ENCODE results near the gene TMEM164.
A peak's percentile ranks its signal among the peaks of the same experiment; 100 is the strongest.

Gene TMEM164

GRCh38 chrX:110156167-110156754, 153.3 kb downstream of the TMEM164 start:
- H3K9me3 ChIP-seq (ENCODE audit: severe bottlenecking) = no peaks in the 10 kb centered on the region
- DNase-seq (ENCODE audit: low spot score) = no peak
- peak; percentile 54 for TF ChIP-seq CTCF (IDR thresholded peaks at IDR 0.05; ENCODE audit: poor library complexity, severe bottlenecking)

DNA sequence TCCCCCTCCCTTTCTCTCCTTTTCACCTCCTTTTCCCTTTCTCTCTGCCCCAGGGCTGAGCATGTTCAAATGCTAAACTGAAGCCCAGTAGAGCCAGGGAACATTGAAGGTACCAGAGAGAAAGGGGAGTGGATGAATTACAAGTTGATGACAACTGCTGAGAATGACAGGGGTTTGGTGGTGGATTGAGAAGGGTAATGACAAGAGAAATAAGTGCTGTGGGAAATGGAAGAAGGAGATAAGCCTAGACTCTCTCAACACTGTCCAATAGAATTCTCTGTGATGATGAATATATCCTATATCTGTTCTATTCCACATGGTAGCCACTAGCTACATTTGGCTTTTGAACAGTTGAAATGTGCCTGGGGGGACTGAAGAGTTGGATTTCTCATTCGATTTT, 154.5 kb downstream of the TMEM164 start:
- H3K27me3 ChIP-seq (ENCODE audit: insufficient read depth, poor library complexity, severe bottlenecking) = no peaks in the 10 kb centered on the region
- no peak for ATAC-seq (ENCODE audit: low read depth)

More at GRCh38 chrX:110156167-110156754, 153.3 kb downstream of the TMEM164 start:
- Histone ChIP-seq H3K27ac (ENCODE audit: poor library complexity, severe bottlenecking) (no peak overlapping the region), H3K27me3 (ENCODE audit: insufficient read depth, poor library complexity, severe bottlenecking) (no peaks in the 10 kb centered on the region), H3K36me3 (ENCODE audit: low read depth) (no peaks in the 10 kb centered on the region), H3K4me3 (ENCODE audit: severe bottlenecking) (no peak overlapping the region), H3K4me1 (ENCODE audit: insufficient read depth, poor library complexity, severe bottlenecking) (peaks cover 11% of the 10 kb centered on the region)
- no peak for ATAC-seq (ENCODE audit: low read depth)

GRCh38 chrX:110159235-110159634, 156.3 kb downstream of the TMEM164 start:
- Histone ChIP-seq H3K27me3 (ENCODE audit: insufficient read depth, poor library complexity, severe bottlenecking) (no peaks in the 10 kb centered on the region), H3K36me3 (ENCODE audit: low read depth) (no peaks in the 10 kb centered on the region), H3K4me1 (ENCODE audit: insufficient read depth, poor library complexity, severe bottlenecking) (peaks cover 18% of the 10 kb centered on the region), H3K4me3 (ENCODE audit: severe bottlenecking) (no peak overlapping the region), H3K27ac (ENCODE audit: poor library complexity, severe bottlenecking) (no peak overlapping the region), H3K9me3 (ENCODE audit: severe bottlenecking) (no peaks in the 10 kb centered on the region)
- no peak for TF ChIP-seq CTCF (IDR thresholded peaks at IDR 0.05; ENCODE audit: poor library complexity, severe bottlenecking)
- DNase-seq (ENCODE audit: low spot score) (no peak), ATAC-seq (ENCODE audit: low read depth) (no peak)

More for the DNA sequence above, 154.5 kb downstream of the TMEM164 start:
- Histone ChIP-seq H3K4me3 (ENCODE audit: severe bottlenecking) (no peak overlapping the region), H3K36me3 (ENCODE audit: low read depth) (no peaks in the 10 kb centered on the region), H3K4me1 (ENCODE audit: insufficient read depth, poor library complexity, severe bottlenecking) (peaks cover 11% of the 10 kb centered on the region), H3K9me3 (ENCODE audit: severe bottlenecking) (no peaks in the 10 kb centered on the region), H3K27ac (ENCODE audit: poor library complexity, severe bottlenecking) (no peak overlapping the region)
- no peak for DNase-seq (ENCODE audit: low spot score)
- no peak for TF ChIP-seq CTCF (IDR thresholded peaks at IDR 0.05; ENCODE audit: poor library complexity, severe bottlenecking)

- no peak overlapping the region for H3K27ac ChIP-seq (ENCODE audit: poor library complexity, severe bottlenecking)
- no peak for DNase-seq (ENCODE audit: low spot score)
- no peak for TF ChIP-seq CTCF (IDR thresholded peaks at IDR 0.05; ENCODE audit: poor library complexity, severe bottlenecking)
- H3K36me3 ChIP-seq (ENCODE audit: low read depth) = no peaks in the 10 kb centered on the region
- H3K9me3 ChIP-seq (ENCODE audit: severe bottlenecking) = no peaks in the 10 kb centered on the region
- no peak overlapping the region for H3K4me3 ChIP-seq (ENCODE audit: severe bottlenecking)
- no peak for ATAC-seq (ENCODE audit: low read depth)
- H3K4me1 ChIP-seq (ENCODE audit: insufficient read depth, poor library complexity, severe bottlenecking) = peaks cover 18% of the 10 kb centered on the region
- no peaks in the 10 kb centered on the region for H3K27me3 ChIP-seq (ENCODE audit: insufficient read depth, poor library complexity, severe bottlenecking)
Measured at GRCh38 chrX:110159865-110160264, 157.0 kb downstream of the TMEM164 start.

GRCh38 chrX:110161361-110161686, 158.4 kb downstream of the TMEM164 start:
- H3K9me3 ChIP-seq (ENCODE audit: severe bottlenecking) = no peaks in the 10 kb centered on the region
- H3K36me3 ChIP-seq (ENCODE audit: low read depth) = no peaks in the 10 kb centered on the region
- H3K27me3 ChIP-seq (ENCODE audit: insufficient read depth, poor library complexity, severe bottlenecking) = no peaks in the 10 kb centered on the region
- ATAC-seq (ENCODE audit: low read depth) (no peak), DNase-seq (ENCODE audit: low spot score) (no peak)
- no peak for TF ChIP-seq CTCF (IDR thresholded peaks at IDR 0.05; ENCODE audit: poor library complexity, severe bottlenecking)
- H3K4me3 ChIP-seq (ENCODE audit: severe bottlenecking) = no peak overlapping the region
- peak overlapping the region; percentile 31 for H3K27ac ChIP-seq (ENCODE audit: poor library complexity, severe bottlenecking)
- peaks cover 18% of the 10 kb centered on the region for H3K4me1 ChIP-seq (ENCODE audit: insufficient read depth, poor library complexity, severe bottlenecking)

Data from RWPE2 (cell line).